Stimulated activated CD8-positive, alpha-beta memory T cell treated with anti-CD3 and anti-CD28 coated beads, Interleukin-15, amount 100 ng/mL, for 48 hours (primary cell): Measurements from ENCODE around the gene RILPL1.
"Not testable (repeated sequence)": the region's sequence is repeated elsewhere in the genome, so short reads cannot be mapped to it uniquely, and the experiment has no call there.

ENCODE experiments used
- DNase-seq, 2 donors: peaks; one replicate each; pipeline ENCODE4 v3.0.0-alpha.2; 2020; ENCODE audit warnings: low read depth in 2 of 2

The RILPL1 gene

DNA sequence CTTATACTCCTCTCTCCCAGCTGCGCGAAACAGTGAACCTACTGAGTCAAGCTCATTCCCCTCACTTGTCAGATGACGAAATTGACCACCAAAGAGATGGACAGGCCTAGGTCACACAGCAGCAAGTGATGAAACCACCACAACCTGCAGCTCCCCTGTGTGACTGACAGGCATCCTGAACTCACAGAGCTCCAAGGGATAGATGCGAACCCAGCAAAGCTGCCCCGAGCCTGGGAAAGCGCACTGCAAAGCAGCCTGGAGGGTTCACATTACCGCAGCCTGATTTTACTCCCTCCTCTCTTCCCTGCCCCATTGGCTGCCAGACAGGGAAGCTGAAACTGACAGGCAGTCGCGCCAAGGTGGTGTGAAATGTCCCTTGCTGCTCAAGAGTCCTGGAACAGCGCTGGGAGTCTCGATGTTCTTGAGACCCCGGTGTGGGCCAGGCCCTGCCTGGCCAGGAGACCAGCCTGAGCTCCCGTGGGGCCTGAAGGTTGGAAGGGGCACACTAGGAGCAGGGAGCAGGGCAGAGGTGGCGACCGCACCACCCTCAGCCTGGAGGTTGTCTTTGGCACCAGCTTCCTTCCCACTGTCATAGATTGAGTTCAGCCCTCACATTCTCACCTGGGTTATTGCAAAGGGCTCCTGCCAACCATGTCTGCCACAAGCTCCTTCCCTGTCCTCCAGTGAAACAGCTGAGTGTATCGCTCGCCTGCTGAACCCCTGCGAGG is 39.2 kb downstream of the RILPL1 start:
- no peak for DNase-seq

DNA sequence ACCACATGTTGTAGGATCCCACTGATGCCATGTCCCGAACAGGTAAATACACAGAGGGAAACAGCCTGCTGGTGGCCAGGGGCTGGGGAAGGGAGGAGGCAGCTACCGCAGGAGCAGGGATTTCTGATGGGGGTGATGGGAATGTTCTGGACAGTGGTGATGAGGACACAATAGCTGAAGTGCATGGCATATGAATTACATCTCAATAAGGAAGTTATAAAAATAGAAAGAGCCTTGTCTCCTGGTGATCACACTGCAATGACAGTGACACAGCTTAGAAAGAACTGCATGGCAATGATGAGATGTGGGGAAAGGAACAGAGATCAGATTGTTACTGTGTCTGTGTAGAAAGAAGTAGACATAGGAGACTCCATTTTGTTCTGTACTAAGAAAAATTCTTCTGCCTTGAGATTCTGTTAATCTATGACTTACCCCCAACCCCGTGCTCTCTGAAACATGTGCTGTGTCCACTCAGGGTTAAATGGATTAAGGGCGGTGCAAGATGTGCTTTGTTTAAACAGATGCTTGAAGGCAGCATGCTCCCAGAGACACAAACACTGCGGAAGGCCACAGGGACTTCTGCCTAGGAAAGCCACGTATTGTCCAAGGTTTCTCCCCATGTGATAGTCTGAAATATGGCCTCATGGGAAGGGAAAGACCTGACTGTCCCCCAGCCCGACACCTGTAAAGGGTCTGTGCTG is 41.0 kb downstream of the RILPL1 start:
- DNase-seq = not testable (repeated sequence)

DNA sequence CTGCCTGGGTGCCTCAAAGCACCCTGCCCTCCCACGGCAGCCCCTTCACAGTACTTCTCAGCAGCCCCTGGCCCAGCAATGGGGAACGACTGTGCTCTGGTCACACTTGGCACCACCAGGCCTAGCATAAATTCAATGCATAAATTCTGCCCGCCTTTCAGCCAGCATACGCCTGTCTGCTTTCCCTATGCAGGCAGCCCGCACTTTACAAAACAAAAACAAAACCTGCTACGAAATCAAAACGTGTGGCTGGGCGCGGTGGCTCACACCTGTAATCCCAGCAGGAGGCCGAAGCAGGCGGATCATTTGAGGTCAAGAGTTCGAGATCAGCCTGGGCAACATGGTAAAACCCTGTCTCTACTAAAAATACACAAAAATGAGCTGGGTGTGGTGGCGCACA is 42.0 kb downstream of the RILPL1 start:
- DNase-seq = no peak

DNA sequence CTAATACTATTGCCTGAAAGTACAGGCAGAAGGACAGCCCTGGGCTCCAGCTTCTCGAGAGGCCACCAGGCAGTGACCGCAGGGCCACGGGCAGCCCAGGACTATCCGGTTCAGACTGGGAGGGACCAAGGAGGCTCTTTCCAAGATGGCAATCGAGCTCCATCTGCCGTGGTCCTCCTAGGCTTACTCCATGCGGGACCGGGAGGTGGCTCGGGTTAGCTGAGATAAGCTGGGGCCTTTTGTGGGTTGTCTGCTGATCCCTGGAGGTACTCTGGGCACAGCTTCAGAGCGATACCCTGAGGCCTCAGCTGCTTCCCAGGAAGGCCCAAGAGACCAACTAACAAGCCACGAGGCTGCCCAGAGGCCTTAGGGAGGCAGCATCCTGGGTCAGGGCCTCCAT is 42.5 kb downstream of the RILPL1 start:
- DNase-seq = no peak

DNA sequence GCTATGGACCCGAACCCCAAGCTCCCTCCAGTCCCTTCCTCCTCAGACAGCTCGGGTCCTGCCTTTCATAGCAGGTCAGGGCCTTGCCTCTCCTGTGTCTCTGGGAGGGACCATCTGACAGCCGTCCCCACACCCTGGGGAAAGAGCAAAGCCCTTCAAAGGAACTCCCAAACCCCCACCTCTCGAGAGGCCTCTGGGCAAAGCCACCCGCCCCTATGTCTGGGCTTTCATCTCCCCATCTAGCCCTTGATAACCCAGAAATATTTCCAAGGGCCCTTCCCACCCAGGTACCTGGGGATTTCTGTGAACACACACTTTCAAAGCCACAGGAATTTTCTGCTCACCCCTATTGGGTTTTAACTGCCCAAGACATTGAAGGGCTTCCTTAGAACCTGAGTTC is 43.4 kb downstream of the RILPL1 start:
- no peak for DNase-seq

DNA sequence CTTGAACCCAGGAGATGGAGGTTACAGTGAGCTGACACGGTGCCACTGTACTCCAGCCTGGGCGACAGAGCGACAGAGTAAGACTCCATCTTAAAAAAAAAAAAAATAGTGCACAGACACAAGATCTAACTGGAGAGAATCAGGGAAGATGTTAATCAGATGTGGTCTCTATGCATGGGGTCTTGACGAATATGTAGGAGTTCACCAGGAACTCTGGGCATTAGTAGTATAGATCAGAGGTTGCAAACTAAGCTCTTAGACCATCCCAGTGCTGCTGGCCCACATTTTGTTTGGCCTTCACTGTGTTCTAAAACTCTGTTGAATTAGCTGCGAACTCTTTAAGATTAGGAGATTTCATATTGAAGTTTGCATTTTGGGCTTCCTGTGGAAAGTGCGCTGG is 43.9 kb downstream of the RILPL1 start:
- DNase-seq = no peak

DNA sequence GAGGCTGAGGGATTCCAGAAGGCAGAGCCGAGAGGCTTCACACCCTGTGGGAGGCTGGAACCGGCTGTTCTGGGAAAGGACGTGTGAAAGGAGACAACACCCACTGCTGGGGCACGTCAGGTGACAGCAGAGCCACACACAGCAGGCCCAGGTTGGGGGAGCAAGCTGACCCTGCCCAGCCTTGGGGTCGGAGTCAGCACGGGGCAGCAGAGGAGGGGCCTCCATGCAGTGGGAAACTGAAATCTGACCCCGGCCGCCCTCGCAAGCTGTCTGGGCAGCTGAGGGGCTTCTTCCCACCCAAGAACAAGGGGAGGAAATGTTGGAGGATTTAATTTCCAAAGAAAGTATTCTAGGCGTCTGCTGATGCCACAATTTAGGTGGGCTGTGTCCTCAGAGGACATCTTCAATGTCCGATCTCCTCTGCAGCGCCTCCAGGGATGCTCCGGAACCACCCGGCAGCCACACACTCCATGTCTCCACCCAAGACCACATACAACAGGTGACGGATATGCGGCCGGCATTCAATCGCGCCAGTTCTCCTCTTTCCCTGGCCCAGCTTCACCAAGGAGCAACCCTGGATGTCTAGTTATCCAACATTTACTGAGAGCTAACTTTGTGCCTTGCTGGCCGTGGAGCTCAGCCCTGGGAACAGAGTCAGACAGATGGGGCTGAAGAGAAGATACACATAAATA is 44.8 kb downstream of the RILPL1 start:
- no peak for DNase-seq

DNA sequence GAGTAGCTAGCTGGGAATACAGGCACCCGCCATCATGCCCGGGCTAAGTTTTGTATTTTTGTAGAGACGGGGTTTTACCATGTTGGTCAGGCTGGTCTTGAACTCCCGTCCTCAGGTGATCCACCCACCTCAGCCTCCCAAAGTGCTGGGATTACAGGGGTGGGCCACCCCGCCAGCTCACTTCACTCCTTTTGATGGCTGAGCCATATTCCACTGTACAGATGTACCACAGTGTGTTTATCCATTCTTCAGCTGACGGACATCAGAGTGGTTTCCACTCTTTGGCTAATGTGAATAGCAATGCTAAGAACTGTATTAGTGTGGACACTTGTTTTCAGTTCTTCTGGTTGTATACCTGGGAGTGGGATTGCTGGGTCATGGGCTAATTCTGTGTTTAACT is 46.1 kb downstream of the RILPL1 start:
- DNase-seq = no peak

DNA sequence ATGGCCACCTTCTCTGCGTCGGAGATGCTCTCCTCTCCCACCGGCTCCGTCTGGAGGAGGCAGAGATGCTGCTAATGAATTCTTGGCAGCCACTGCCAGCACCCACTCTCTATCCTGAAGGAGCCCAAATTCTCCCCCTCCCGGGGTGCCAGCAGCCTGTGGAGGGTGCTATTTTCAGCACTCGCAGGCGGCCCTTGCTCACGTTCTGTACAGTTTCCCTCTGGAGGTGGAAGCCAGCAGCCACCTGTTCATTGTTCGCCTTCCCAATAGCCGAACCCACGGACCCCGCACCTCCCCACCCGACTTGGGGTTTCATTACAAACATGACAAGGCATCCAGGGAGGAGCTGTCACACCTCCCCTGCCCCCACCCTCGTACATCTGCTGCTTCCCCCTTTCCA is 47.8 kb downstream of the RILPL1 start:
- no peak for DNase-seq

DNA sequence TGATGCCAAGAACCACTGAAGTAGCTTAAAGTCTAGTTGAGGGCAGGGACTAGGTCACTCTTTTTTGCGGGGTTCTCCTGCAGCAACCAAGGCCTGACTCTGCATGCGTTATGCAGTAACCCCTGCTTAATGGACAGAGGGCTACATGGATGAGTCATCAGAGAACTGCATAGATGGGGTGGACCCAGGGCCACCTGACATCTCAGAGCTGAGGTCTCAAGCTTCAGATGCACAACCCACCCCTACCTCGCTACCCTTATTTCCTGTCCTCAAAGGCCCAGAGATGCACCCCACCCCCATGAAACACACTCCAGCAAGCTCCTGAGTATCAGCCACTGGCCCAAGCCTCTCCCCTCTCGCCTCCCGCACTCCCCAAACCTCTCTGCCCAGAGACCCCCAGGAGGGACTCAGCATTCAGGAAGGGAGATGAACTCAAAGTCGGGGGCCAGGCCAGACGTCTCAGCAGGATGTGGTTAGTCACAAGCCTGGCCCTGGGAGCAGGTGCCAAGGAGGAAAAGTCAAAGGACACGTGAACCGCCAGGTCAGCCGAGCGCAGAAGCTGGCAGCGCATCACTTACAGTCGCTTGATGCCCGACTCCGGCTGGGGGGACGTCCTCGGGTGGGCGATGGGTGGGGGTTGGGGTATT is 49.8 kb downstream of the RILPL1 start:
- no peak for DNase-seq

DNA sequence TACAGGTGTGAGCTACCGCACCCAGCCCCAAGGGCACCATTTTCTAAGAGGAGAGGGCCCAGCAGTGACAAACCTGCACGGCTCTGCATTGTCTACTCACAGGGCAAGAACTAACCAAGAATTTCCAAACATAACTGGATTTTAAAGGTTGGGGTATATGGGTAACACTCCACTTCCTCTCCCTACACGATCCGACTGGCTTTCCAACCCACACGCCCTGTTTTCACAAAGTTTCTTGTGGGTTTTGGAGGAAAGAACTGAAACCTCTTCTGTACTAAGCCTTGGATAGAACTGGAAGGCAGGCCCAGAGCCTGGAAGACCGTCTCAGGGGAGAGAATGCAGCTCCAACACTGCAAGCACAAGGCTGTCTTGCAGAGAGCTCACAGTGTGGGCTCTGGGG is 50.6 kb downstream of the RILPL1 start:
- DNase-seq = no peak

DNA sequence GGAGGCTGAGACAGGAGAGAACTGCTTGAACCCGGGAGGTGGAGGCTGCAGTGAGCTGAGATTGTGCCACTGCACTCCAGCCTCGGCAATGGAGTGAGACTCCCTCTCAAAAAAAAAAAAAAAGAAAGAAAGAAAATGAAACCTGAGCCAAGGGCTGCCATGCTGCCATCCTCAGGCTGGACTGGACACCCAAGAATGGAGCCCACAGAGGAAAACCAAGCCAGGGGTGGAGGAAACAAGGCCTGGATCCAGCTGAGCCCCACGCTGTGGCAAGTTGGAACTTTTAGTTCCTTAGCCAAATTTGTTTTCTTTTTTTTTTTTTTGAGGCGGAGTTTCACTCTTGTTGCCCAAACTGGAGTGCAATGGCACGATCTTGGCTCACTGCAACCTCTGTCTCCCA is 52.3 kb downstream of the RILPL1 start:
- not testable (repeated sequence) for DNase-seq

DNA sequence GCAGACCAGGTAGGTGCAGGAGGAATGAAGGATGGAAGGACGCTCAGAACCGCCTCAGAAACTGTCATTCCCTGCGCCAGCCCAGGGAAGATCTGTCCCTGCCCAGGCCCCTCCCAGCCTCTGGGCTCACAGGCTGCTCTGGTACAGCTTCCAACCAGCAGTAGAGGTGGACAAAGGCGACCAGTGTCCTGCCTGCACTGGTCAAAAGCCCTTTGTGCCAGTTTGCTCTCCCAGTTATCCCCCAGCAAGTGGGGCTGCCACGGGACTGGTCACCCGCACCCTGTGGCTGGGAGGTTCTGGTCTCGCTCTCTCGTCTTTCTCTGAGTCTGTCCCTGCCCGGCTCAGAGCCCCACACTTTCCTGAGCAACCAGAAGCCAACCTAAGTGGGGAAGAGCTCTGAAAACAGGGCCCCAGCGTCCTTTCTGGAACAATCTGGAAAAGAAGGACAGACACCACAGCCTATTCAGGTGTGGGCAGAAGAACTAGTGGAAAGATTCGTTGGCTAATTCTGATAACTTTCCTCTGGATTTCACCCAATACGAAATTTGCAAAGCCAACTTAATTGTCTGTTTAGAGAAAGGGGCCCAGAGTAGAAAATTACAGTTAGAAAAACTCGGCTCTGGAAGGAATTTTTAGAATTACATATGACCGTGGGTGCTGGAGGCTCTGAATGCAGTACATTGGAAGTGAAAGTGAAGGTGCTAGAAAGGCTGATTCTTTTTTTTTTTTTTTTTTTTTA is 53.9 kb downstream of the RILPL1 start:
- DNase-seq = no peak

DNA sequence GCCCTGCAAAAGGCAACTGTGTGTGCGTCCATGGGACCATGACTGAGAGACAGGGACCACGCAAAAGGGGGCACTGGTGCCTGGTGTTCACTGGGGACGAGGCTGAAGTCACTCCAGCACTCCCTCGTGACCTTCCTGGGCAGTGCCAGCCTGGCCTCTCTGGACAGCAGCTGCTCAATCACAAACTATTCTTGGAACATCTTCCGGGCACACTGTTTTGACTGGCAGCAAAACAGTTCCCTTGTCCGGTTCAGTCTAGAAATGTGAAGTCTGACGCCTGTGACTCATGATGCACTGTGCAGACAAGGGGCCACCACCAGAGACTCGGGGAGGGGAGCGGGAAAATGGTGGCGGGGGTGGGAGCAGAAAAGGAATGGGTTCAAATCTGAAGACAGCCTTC is 54.8 kb downstream of the RILPL1 start:
- no peak for DNase-seq

DNA sequence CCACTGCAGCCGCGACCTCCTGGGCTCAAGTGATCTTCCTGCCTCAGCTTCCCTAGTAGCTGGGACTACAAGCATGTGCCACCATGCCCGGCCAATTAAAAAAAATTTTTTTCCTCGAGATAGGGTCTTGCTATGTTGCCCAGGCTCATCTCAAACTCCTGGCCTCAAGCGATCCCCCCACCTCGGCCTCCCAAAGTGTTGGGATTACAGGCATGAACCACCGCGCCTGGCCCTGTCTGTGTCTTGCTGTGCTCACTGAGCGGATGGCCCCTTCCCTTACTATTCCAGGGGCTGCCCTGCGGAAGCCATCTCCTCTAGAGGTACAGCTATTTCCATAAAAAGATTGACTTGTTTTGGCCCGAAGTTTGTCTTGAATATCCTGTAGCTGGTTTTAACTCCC is 55.5 kb downstream of the RILPL1 start:
- no peak for DNase-seq

DNA sequence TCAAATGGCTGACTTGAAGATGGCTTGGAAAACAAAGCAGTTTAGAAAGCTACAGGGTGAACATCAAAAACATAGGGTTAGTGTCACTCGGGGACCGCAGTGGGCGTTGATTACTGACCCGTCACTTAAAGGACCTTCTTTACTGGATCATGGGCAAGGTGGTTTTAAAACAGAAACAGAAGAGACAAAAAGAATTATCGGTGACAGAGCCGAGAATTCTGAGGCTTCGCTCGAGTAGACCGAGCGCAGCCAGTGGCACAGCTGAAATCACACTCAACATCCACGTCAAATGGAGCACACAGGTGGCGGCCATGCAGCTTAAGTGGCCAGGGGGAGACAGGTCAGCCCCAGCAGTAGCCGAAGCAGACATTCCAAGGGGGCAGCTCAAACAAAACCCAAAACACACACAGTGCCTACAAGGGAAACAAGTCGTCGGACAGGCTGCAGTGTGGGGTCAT is 58.2 kb downstream of the RILPL1 start:
- no peak for DNase-seq

DNA sequence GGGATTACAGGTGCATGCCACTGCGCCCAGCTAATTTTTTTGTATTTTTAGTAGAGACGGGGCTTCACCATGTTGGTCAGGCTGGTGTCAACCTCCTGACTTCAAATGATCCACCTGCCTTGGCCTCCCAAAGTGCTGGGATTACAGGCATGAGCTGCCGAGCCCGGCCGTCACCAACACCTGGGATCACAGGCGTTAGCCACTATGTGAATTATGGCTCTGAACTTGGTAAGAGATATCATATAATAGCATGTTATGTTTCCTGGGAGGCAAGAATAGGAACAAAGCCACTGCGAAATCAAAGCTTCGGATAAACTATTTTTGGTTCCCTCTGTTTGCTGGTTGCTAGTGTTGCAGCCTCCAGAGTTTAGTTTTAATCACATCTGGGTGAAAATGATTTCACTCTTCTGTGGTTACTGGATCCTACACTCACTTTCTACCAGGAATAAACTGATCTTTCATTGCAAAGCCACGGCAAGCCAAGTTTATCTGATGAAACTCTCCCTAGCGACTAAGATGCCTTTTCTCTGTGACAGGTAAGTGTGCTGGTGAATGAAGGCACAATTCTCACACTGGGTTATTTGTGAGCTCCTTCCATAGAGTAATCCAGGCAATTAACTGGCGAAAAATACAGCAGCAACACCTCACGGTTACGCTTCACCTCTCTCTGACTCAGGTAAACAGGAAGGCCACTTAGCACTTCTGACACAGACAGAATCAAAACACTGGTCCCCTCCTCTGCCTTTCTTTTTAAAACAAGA is 58.9 kb downstream of the RILPL1 start:
- no peak for DNase-seq

DNA sequence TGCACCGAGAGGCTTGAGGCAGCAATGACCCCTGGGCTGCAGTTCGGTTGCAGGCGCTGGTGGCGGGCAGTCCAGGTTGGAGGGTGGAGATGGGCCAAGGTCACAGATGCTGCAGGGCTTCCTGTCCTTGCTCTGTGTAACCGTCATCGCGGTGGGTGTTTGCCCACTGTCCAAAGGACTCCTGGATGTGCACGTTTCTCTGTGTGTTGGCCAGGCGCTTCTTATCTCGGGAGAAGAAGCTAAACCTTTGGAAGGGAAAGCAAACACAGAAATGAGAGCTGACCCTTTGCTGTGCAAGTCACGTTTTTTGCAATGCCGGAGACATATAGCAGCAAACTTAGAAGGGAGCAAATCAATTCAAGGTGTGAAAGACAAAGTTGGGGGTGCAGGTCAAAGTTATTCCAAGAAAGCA is 61.1 kb downstream of the RILPL1 start:
- DNase-seq = no peak

DNA sequence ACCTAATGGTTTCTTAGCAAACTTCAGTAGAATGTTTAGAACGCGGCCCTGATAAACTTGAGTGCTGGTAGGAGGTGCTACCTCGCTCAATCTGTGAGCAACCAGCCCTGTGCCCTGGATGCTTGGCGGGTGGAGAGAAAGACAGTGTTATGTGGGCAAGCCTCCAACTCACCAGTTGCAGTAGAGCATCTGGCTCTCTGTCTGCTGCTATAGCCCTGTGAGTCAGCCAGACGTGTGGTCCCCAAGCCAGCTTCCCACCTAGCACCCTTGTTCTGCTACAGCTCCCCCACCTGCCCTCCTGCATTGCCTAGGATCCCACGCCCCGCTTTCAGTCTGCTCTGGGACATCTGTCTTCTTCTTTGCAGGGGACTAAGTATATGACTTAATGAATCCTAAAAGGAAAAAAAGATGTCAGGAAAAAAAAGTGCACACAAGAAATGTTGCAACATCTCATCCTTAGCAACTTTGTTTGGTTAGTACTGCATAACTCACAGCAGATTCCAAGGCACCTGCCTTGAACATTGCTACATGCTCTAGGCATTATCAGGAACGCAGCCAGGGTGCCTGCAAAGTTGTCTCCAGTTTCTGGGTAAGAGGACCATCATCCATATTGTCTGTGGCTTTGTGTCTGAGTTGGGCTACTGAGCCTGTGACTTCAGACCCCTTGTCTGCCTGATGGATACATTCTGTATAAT is 62.0 kb downstream of the RILPL1 start:
- DNase-seq = no peak

DNA sequence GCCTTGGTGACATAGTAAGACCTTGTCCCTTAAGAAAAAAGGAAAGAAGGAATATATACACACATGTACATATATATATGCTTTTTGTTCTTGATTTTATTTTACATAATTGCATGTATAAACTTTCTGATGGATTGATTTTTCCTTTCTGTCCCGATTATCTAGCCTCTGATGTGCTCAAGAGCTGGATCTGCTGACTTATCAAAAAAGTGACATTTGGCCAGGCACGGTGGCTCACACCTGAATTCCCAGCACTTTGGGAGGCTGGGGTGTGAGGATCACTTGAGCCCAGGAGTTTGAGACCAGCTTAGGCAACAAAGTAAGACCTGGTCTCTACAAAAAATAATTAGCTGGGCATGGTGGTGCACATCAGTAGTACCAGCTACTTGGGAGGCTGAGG is 63.5 kb downstream of the RILPL1 start:
- no peak for DNase-seq
